Duodenal mucosa (tissue), 2 donors: ENCODE measurements around the gene NUDT14.

Source experiments
- H3K27ac ChIP-seq: one replicate; pipeline ENCODE4 v1.7.0; 2013; ENCODE audit warnings: low read depth, low read length
- H3K27me3 ChIP-seq, 2 donors: one replicate each; pipeline ENCODE4 v1.7.0; 2013; ENCODE audit warnings: low read length in 2 of 2, control low read depth in 1 of 2; ENCODE audit not compliant: insufficient read depth in 2 of 2, control insufficient read depth in 1 of 2
- H3K36me3 ChIP-seq, 2 donors: one replicate each; pipeline ENCODE4 v1.7.0; 2013; ENCODE audit warnings: low read length in 2 of 2, control low read depth in 1 of 2; ENCODE audit not compliant: insufficient read depth in 2 of 2, control insufficient read depth in 1 of 2
- H3K4me1 ChIP-seq, 2 donors: one replicate each; pipeline ENCODE4 v1.7.0; 2013; ENCODE audit warnings: low read length in 2 of 2, control low read depth in 1 of 2; ENCODE audit not compliant: insufficient read depth in 2 of 2, control insufficient read depth in 1 of 2
- H3K4me3 ChIP-seq, 2 donors: one replicate each; pipeline ENCODE4 v1.7.0; 2013; ENCODE audit warnings: low read length in 2 of 2, low read depth in 1 of 2
- H3K9ac ChIP-seq, 2 donors: one replicate each; pipeline ENCODE4 v1.7.0; 2013; ENCODE audit warnings: low read length in 2 of 2, low read depth in 1 of 2
- H3K9me3 ChIP-seq, 2 donors: one replicate each; pipeline ENCODE4 v1.7.0; 2013; ENCODE audit warnings: low read length in 2 of 2, control low read depth in 1 of 2; ENCODE audit not compliant: control insufficient read depth in 1 of 2

The NUDT14 gene

DNA sequence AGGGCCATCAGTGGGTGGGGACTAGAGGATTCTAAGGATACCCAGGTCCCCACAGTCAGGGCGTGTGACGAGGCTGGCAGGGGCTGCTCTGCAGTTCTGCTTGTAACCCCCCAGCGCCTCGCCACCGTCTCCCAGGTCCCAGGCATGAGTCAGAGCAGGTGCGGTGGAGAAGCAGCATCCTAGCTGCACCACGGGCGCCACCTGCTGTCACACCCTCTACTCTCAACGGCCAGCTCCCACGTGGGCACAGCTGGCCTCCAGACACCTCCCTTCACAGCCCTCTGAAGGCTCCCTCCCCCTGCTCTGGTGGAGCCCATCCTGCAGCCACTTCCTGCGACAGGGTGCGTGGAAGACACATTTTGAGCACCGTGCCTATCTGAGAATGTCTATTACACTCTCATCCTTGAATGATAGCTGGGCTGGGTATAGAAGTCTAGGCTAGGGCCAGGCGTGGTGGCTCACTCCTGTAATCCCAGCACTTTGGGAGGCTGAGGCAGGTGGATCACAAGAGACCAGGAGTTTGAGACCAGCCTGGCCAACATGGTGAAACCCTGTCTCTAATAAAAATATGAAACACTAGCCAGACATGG lies 6.9 kb upstream of the NUDT14 start:
- H3K27me3 ChIP-seq = peaks cover under 1 to 13% of the 10 kb centered on the region in 2 donors
- no peaks in the 10 kb centered on the region for H3K4me1 ChIP-seq
- no peak overlapping the region for H3K27ac ChIP-seq
- H3K9me3 ChIP-seq = peaks cover 0 to 5% of the 10 kb centered on the region in 2 donors
- H3K36me3 ChIP-seq = no peaks in the 10 kb centered on the region
- no peak overlapping the region for H3K9ac ChIP-seq
- no peak overlapping the region for H3K4me3 ChIP-seq

GRCh38 chr14:105187116-105187515 lies 6.0 kb upstream of the NUDT14 start:
- no peak overlapping the region for H3K27ac ChIP-seq

DNA sequence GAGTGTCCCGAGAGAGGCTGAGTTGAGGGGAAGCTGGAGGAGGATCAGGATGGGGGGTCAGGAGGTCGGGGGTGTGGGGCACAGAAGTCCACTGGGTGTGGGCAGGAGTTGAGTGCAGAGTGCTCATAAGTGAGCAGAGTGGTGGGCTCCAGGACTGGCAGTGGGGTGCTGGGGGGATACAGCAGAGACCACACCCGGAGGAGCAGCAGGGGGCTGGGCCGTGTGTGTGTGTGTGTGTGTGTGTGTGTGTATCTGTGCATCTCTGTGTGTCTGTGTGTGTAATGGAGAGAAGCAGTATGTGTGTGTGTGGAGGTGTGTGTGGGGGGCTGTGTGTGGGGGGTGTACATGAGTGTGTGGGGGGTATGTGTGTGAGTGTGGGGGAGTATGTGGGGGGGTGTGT lies 4.9 kb upstream of the NUDT14 start:
- H3K27me3 ChIP-seq = peaks cover 0 to 9% of the 10 kb centered on the region in 2 donors
- no peak overlapping the region for H3K27ac ChIP-seq
- no peak overlapping the region for H3K4me3 ChIP-seq
- peaks cover 0 to 5% of the 10 kb centered on the region in 2 donors for H3K9me3 ChIP-seq
- no peaks in the 10 kb centered on the region for H3K36me3 ChIP-seq
- H3K4me1 ChIP-seq = peaks cover 8 to 9% of the 10 kb centered on the region in 2 donors
- H3K9ac ChIP-seq = no peak overlapping the region

More at GRCh38 chr14:105187116-105187515, 6.0 kb upstream of the NUDT14 start:
- H3K36me3 ChIP-seq = no peaks in the 10 kb centered on the region
- H3K4me3 ChIP-seq = no peak overlapping the region
- H3K27me3 ChIP-seq = peaks cover 0 to 9% of the 10 kb centered on the region in 2 donors
- H3K9me3 ChIP-seq = peaks cover 0 to 5% of the 10 kb centered on the region in 2 donors
- peaks cover under 1 to 1% of the 10 kb centered on the region in 2 donors for H3K4me1 ChIP-seq
- no peak overlapping the region for H3K9ac ChIP-seq

- H3K27ac ChIP-seq = no peak overlapping the region
- H3K27me3 ChIP-seq = peaks cover 0 to 9% of the 10 kb centered on the region in 2 donors
- peaks cover 13 to 15% of the 10 kb centered on the region in 2 donors for H3K4me1 ChIP-seq
Observed at GRCh38 chr14:105185001-105185400, 3.9 kb upstream of the NUDT14 start.

DNA sequence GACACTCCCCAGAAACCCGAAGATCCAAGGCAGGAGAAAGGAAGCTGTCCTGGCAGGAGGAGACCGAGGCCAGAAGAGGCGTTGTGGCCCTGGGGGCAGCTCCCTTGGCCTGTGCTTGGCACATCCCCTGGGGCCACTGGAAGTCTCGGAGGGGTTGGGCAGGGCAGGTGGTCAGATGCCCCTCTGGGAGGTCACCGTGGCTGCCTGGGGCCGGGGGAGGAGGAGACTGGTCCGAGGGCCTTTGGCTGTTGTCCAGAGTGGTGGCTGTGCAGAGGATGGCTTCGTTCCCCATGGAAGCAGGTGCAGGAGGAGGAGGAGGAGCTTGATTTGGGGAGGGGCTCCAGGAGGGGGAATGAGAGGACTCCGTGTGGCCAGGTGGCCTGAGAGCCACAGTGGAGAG lies 3.3 kb upstream of the NUDT14 start:
- Histone ChIP-seq H3K9ac (no peak overlapping the region), H3K27me3 (peaks cover 0 to 9% of the 10 kb centered on the region in 2 donors), H3K4me1 (peaks cover 13 to 16% of the 10 kb centered on the region in 2 donors)

More at GRCh38 chr14:105185001-105185400, 3.9 kb upstream of the NUDT14 start:
- no peak overlapping the region for H3K9ac ChIP-seq
- H3K36me3 ChIP-seq = no peaks in the 10 kb centered on the region
- H3K9me3 ChIP-seq = peaks cover 0 to 5% of the 10 kb centered on the region in 2 donors
- no peak overlapping the region for H3K4me3 ChIP-seq

GRCh38 chr14:105182296-105183020 lies 1.3 kb upstream of the NUDT14 start:
- Histone ChIP-seq H3K27ac (no peak overlapping the region), H3K36me3 (no peaks in the 10 kb centered on the region), H3K27me3 (peaks cover 0 to 9% of the 10 kb centered on the region in 2 donors), H3K4me1 (peaks cover 13 to 16% of the 10 kb centered on the region in 2 donors), H3K4me3 (no peak overlapping the region), H3K9ac (no peak overlapping the region), H3K9me3 (no peaks in the 10 kb centered on the region)

More for the DNA sequence above, 3.3 kb upstream of the NUDT14 start:
- Histone ChIP-seq H3K36me3 (no peaks in the 10 kb centered on the region), H3K9me3 (peaks cover 0 to 5% of the 10 kb centered on the region in 2 donors), H3K27ac (no peak overlapping the region), H3K4me3 (no peak overlapping the region)

- H3K27me3 ChIP-seq = peaks cover 0 to 9% of the 10 kb centered on the region in 2 donors
- H3K27ac ChIP-seq = no peak overlapping the region
- H3K4me1 ChIP-seq = peaks cover 13 to 16% of the 10 kb centered on the region in 2 donors
- no peaks in the 10 kb centered on the region for H3K36me3 ChIP-seq
- H3K9me3 ChIP-seq = no peaks in the 10 kb centered on the region
- no peak overlapping the region for H3K4me3 ChIP-seq
- H3K9ac ChIP-seq = no peak overlapping the region
Observed at GRCh38 chr14:105181549-105182295, 610 bp upstream of the NUDT14 start.

DNA sequence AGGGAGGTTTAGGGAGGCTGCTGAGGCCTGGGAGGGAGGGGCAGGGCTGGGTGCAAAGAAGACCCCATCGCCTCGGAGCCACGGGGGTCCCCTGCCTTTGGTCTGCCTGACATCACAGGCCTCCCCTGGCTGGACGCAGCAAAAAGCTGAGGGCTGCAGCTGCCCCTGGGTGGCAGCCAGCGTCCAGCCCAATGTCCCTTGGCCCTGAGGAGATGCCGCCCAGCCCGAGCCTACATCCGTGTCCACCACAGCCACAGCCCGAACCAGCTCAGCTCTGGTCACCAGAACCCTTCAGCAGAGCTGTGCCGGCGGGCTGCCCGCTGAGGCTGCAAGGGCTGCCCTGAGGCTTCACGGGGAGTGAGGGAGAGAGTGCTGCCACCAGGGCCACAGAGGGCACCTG lies 1.9 kb downstream of the NUDT14 start:
- no peaks in the 10 kb centered on the region for H3K36me3 ChIP-seq
- H3K4me1 ChIP-seq = peaks cover 18 to 25% of the 10 kb centered on the region in 2 donors
- H3K27me3 ChIP-seq = no peaks in the 10 kb centered on the region
- H3K27ac ChIP-seq = no peak overlapping the region
- H3K4me3 ChIP-seq = no peak overlapping the region
- no peaks in the 10 kb centered on the region for H3K9me3 ChIP-seq
- no peak overlapping the region for H3K9ac ChIP-seq

- Histone ChIP-seq H3K4me3 (no peak overlapping the region), H3K36me3 (no peaks in the 10 kb centered on the region), H3K9me3 (no peaks in the 10 kb centered on the region), H3K4me1 (peaks cover 18 to 25% of the 10 kb centered on the region in 2 donors), H3K9ac (no peak overlapping the region), H3K27ac (no peak overlapping the region), H3K27me3 (no peaks in the 10 kb centered on the region)
Observed at GRCh38 chr14:105178868-105179140, 2.3 kb downstream of the NUDT14 start.
